Lower lobe of right lung (tissue), 2 donors: ENCODE results near the gene MZT1. TPM values are rescaled to one million over a fixed set of nuclear protein-coding genes. Genes with fewer than 3 reads are reported as not detected.
A peak's percentile ranks its signal among the peaks of the same experiment; 100 is the strongest.

Experiments
- ATAC-seq, 2 donors: fragments of 200-7000 bp; cut with Tn5 transposase; one replicate each; pipeline ENCODE4 v1.9.1; 2020 to 2022; ENCODE audit warnings: mild to moderate bottlenecking in 2 of 2, moderate library complexity in 2 of 2
- DNase-seq: peaks from one replicate; pipeline ENCODE4 v3.0.0-alpha.2; 2020
- H3K27ac ChIP-seq: fragments of 200-600 bp; one replicate; pipeline ENCODE4 v1.8.0; 2022
- H3K27me3 ChIP-seq: fragments of 200-600 bp; one replicate; pipeline ENCODE4 v1.8.0; 2022; ENCODE audit warnings: low read depth
- H3K36me3 ChIP-seq: fragments of 200-600 bp; one replicate; pipeline ENCODE4 v1.8.0; 2022; ENCODE audit warnings: mild to moderate bottlenecking
- H3K4me1 ChIP-seq: fragments of 200-600 bp; one replicate; pipeline ENCODE4 v1.8.0; 2022
- H3K4me3 ChIP-seq: fragments of 200-600 bp; one replicate; pipeline ENCODE4 v1.8.0; 2022; ENCODE audit warnings: mild to moderate bottlenecking
- H3K9me3 ChIP-seq: fragments of 200-600 bp; one replicate; pipeline ENCODE4 v1.8.0; 2022
- CTCF ChIP-seq: fragments of 200-600 bp; IDR thresholded peaks from one replicate; pipeline ENCODE4 v1.8.0; 2022; ENCODE audit warnings: antibody characterized with exemption, mild to moderate bottlenecking
- intact Hi-C: fragments of 100-400 bp; cut with DNase I; formaldehyde crosslinking; loops from one replicate; pipeline ENCODE4 v1.11.0; 2022
- total RNA-seq: library from RNA; stranded (reverse); fragmentation: NEBNext Ultra II Directional; extraction: Animal tissue kit (Norgen Biotek cat#: 25700); gene quantifications from one replicate; pipeline ENCODE4 v1.2.1, GENCODE V29; 2021
- donor health status: DM: no; HTN: yes; CAD: no; lungs with severe emphysema.

Gene MZT1
- total RNA-seq, 1 donor from 2014 or later = 8.9 TPM

- no peak for DNase-seq
- H3K9me3 ChIP-seq = no peaks in the 10 kb centered on the region
- intact Hi-C loops = no loop called here
- H3K36me3 ChIP-seq = peaks cover 81% of the 10 kb centered on the region
- no peak for TF ChIP-seq CTCF
- no peak overlapping the region for H3K4me3 ChIP-seq
- H3K27me3 ChIP-seq = no peaks in the 10 kb centered on the region
- H3K27ac ChIP-seq = no peak overlapping the region
- no peaks in the 10 kb centered on the region for H3K4me1 ChIP-seq
- no peak for ATAC-seq
These were observed 26.7 kb upstream of the MZT1 start for GRCh38 chr13:72754111-72754510.

GRCh38 chr13:72751220-72751619 is 23.8 kb upstream of the MZT1 start:
- Histone ChIP-seq H3K27me3 (no peaks in the 10 kb centered on the region), H3K9me3 (no peaks in the 10 kb centered on the region), H3K4me1 (no peaks in the 10 kb centered on the region), H3K36me3 (peaks cover 78% of the 10 kb centered on the region), H3K27ac (no peak overlapping the region), H3K4me3 (no peak overlapping the region)
- ATAC-seq = no peak
- TF ChIP-seq CTCF = no peak
- intact Hi-C loops = no loop called here
- no peak for DNase-seq

- no peak overlapping the region for H3K27ac ChIP-seq
- no peaks in the 10 kb centered on the region for H3K27me3 ChIP-seq
- intact Hi-C loops = no loop called here
- DNase-seq = no peak
- H3K36me3 ChIP-seq = peaks cover 58% of the 10 kb centered on the region
- no peak for ATAC-seq
- no peaks in the 10 kb centered on the region for H3K4me1 ChIP-seq
- H3K4me3 ChIP-seq = no peak overlapping the region
- no peaks in the 10 kb centered on the region for H3K9me3 ChIP-seq
- TF ChIP-seq CTCF = no peak
These were observed 17.8 kb upstream of the MZT1 start for GRCh38 chr13:72745260-72745659.

GRCh38 chr13:72740015-72740414 is 12.6 kb upstream of the MZT1 start:
- TF ChIP-seq CTCF = no peak
- DNase-seq (no peak), ATAC-seq (no peak)
- Histone ChIP-seq H3K9me3 (no peaks in the 10 kb centered on the region), H3K27ac (no peak overlapping the region), H3K27me3 (no peaks in the 10 kb centered on the region), H3K36me3 (peaks cover 29% of the 10 kb centered on the region), H3K4me1 (no peaks in the 10 kb centered on the region), H3K4me3 (no peak overlapping the region)
- intact Hi-C loops = no loop called here

- intact Hi-C loops = no loop called here
- DNase-seq = no peak
- TF ChIP-seq CTCF = no peak
- no peaks in the 10 kb centered on the region for H3K4me1 ChIP-seq
- ATAC-seq = no peak
- no peak overlapping the region for H3K4me3 ChIP-seq
- H3K27me3 ChIP-seq = no peaks in the 10 kb centered on the region
- no peaks in the 10 kb centered on the region for H3K9me3 ChIP-seq
- peaks cover 13% of the 10 kb centered on the region for H3K36me3 ChIP-seq
- H3K27ac ChIP-seq = no peak overlapping the region
These were observed 9.6 kb upstream of the MZT1 start for GRCh38 chr13:72737033-72737432.

- Histone ChIP-seq H3K4me1 (peaks cover 18% of the 10 kb centered on the region), H3K4me3 (peak overlapping the region; percentile 98), H3K27me3 (no peaks in the 10 kb centered on the region), H3K36me3 (no peaks in the 10 kb centered on the region), H3K9me3 (no peaks in the 10 kb centered on the region), H3K27ac (peak overlapping the region; percentile 84)
- TF ChIP-seq CTCF = no peak
- ATAC-seq (no peak), DNase-seq (no peak)
- intact Hi-C loops = no loop called here
These were observed 819 bp upstream of the MZT1 start for GRCh38 chr13:72728290-72728605.
